ENCODE data around the gene KSR2.
A peak's percentile ranks its signal among the peaks of the same experiment; 100 is the strongest.

KSR2 gene

DNA sequence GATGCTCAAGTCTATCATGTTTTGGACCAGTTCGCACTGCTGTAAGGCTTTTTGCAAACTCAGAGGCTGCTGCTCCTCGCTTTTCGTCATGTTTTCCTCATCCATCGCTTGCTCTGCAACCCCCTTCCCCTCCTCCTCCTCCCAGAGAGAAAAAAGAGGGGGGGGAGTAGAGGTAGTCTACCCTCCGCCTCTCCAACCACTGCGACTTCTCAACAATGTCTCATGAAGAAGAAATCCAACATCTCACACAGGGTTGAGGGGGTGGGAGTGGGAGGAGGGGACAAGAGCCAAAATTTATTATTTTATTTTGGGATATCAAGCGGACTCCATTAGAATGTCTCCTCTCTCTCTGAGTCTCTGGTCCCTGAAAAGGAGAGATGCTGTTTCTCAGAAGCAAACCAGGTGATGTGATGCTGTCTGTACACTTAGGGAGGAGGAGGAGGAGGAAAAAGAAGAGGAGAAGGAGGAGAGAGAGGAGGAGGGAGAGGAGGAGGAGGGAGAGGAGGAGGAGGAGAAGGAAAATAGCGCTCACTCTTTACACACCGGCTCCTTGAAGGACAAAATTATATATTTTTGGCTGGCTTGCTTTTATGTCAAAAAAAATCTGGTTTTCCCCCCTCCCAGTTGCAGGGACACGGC, 520 bp downstream of the KSR2 start:
- peak overlapping the region; percentile 39 for H3K4me3 ChIP-seq (ENCODE audit: low read depth, low read length)
- TF ChIP-seq, protein P1, sequence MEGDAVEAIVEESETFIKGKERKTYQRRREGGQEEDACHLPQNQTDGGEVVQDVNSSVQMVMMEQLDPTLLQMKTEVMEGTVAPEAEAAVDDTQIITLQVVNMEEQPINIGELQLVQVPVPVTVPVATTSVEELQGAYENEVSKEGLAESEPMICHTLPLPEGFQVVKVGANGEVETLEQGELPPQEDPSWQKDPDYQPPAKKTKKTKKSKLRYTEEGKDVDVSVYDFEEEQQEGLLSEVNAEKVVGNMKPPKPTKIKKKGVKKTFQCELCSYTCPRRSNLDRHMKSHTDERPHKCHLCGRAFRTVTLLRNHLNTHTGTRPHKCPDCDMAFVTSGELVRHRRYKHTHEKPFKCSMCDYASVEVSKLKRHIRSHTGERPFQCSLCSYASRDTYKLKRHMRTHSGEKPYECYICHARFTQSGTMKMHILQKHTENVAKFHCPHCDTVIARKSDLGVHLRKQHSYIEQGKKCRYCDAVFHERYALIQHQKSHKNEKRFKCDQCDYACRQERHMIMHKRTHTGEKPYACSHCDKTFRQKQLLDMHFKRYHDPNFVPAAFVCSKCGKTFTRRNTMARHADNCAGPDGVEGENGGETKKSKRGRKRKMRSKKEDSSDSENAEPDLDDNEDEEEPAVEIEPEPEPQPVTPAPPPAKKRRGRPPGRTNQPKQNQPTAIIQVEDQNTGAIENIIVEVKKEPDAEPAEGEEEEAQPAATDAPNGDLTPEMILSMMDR (IDR thresholded peaks at IDR 0.05; ENCODE audit: borderline replicate concordance, insufficient read depth, low read depth, low read length): no peak

DNA sequence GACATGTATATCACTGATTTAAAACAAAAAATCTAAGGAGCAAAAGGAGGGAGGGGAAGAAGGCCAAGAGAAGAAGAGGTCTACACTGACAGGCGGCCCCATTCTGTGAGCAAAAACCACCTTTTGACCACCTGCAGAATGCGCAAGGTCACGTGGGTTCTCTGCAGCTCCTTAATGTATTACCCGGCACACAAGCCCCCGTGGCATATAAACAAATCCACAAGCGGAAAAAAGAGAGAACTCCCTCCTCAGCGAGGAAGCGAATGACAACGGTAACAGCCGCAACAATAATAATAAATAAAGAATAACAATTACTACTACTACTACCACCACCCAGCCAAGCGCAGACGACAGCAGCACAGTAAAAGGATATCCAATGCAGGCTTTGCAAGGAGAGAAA, 1.3 kb downstream of the KSR2 start:
- TF ChIP-seq, protein P1 (IDR thresholded peaks at IDR 0.05; ENCODE audit: borderline replicate concordance, insufficient read depth, low read depth, low read length): no peak
- no peak overlapping the region for H3K4me3 ChIP-seq (ENCODE audit: low read depth, low read length)

DNA sequence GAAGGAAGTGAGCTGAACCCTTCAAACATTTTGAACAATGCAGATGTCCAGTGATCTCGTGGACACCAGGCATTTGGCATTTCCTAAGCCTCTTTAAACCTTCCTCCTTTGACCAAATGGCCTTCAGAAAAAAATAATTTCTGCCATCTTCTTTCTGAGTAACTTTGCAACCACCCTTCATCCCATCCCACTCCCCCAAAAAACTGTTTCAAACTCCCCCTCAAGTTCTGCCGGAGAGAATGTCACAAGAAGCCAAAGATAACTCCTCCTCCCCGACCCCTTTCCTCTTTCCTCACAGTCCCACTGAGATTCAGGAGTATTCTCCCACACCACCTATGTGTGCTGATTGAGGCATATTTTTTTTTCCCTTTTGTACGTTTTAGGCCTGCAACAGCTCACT, 1.7 kb downstream of the KSR2 start:
- no peak overlapping the region for H3K4me3 ChIP-seq (ENCODE audit: low read depth, low read length)
- TF ChIP-seq, protein P1 (IDR thresholded peaks at IDR 0.05; ENCODE audit: borderline replicate concordance, insufficient read depth, low read depth, low read length): no peak

DNA sequence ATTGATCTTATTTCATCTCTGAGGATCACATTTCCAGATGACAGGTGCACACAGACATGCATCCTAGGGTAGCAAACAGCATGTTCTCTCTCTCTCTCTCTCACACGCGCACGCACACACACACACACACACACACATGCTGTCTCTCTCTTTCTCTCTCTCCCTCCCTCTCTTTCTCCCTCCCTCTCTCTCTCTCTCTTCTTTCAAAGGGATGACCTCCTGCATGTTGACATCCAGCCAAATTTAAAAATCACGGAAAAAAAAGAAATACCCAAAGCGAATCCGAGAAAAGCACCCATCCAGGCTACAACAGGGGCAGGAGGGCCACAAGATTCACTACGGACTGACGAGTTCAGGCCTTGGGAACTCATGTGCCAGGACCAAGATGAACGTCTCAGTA, 2.3 kb downstream of the KSR2 start:
- no peak overlapping the region for H3K4me3 ChIP-seq (ENCODE audit: low read depth, low read length)
- TF ChIP-seq, protein P1 (IDR thresholded peaks at IDR 0.05; ENCODE audit: borderline replicate concordance, insufficient read depth, low read depth, low read length): no peak

- TF ChIP-seq, protein P1 (IDR thresholded peaks at IDR 0.05; ENCODE audit: borderline replicate concordance, insufficient read depth, low read depth, low read length): no peak
- H3K4me3 ChIP-seq (ENCODE audit: low read depth, low read length): no peak overlapping the region
Observed at GRCh38 chr12:117963836-117964235, 5.0 kb downstream of the KSR2 start.

- H3K4me3 ChIP-seq (ENCODE audit: low read depth, low read length): no peak overlapping the region
- TF ChIP-seq, protein P1 (IDR thresholded peaks at IDR 0.05; ENCODE audit: borderline replicate concordance, insufficient read depth, low read depth, low read length): no peak
Observed at GRCh38 chr12:117936722-117937484, 31.9 kb downstream of the KSR2 start.

- TF ChIP-seq, protein P1 (IDR thresholded peaks at IDR 0.05; ENCODE audit: borderline replicate concordance, insufficient read depth, low read depth, low read length): no peak
- H3K4me3 ChIP-seq (ENCODE audit: low read depth, low read length): no peak overlapping the region
Observed at GRCh38 chr12:117933545-117933944, 35.2 kb downstream of the KSR2 start.

All from GM12875 (cell line).